ENCODE measurements around the gene ZCCHC4.
A peak's percentile ranks its signal among the peaks of the same experiment; 100 is the strongest.

ZCCHC4 gene

GRCh38 chr4:25312496-25313200 lies at the start of gene ZCCHC4:
Gene ZCCHC4 (plus strand): TSS chr4:25312774. CDS start chr4:25312810, 36 bp downstream.
- peak within 1 kb of the TSS; percentile 79 for H3K27ac ChIP-seq
- TF ChIP-seq, protein P1, sequence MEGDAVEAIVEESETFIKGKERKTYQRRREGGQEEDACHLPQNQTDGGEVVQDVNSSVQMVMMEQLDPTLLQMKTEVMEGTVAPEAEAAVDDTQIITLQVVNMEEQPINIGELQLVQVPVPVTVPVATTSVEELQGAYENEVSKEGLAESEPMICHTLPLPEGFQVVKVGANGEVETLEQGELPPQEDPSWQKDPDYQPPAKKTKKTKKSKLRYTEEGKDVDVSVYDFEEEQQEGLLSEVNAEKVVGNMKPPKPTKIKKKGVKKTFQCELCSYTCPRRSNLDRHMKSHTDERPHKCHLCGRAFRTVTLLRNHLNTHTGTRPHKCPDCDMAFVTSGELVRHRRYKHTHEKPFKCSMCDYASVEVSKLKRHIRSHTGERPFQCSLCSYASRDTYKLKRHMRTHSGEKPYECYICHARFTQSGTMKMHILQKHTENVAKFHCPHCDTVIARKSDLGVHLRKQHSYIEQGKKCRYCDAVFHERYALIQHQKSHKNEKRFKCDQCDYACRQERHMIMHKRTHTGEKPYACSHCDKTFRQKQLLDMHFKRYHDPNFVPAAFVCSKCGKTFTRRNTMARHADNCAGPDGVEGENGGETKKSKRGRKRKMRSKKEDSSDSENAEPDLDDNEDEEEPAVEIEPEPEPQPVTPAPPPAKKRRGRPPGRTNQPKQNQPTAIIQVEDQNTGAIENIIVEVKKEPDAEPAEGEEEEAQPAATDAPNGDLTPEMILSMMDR (conservative IDR thresholded peaks at IDR 0.05; ENCODE audit: low read depth) = peak; percentile 98

DNA sequence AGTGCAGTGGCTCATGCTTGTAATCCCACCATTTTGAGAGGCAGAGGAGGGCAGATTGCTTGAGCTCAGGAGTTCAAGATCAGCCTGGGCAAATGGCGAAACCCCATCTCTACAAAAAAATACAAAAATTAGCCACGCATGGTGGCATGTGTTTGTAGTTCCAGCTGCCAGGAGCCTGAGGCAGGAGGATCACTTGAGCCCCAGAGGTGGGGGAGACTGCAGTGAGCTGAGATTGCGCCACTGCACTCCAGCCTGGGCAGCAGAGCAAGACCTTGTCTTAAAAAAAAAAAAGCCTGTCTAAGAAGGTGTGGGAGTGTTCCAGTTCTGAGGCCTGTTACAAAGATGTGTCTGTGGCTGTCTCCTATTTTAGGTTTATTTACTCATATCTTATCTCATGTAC lies 40.7 kb upstream of the ZCCHC4 start:
- CTCF ChIA-PET = no interaction called here
- POLR2A ChIA-PET (ENCODE audit: low non-redundant PET) = no interaction called here
- no peak for DNase-seq (ENCODE audit: low spot score)
- TF ChIP-seq, protein P1 (conservative IDR thresholded peaks at IDR 0.05; ENCODE audit: low read depth) = no peak
- H3K27ac ChIP-seq = no peak overlapping the region

More at GRCh38 chr4:25312496-25313200, at the start of gene ZCCHC4:
- ChIA-PET CTCF (interaction anchor here (0.6 to 1.6 kb wide), 24 partner anchors 8 to 839 kb away, joined by 3 to 6 read pairs (median 4); partner anchors contain the start of gene PI4K2B), POLR2A (ENCODE audit: low non-redundant PET) (no interaction called here)
- peak; percentile 83 for DNase-seq (ENCODE audit: low spot score)

GRCh38 chr4:25280210-25280609 lies 32.4 kb upstream of the ZCCHC4 start:
- TF ChIP-seq, protein P1 (conservative IDR thresholded peaks at IDR 0.05; ENCODE audit: low read depth) = no peak
- ChIA-PET CTCF (interaction anchor here (0.6 kb wide), 1 partner anchor 135 kb away, joined by 3 read pairs; no protein-coding TSS in a partner anchor), POLR2A (ENCODE audit: low non-redundant PET) (no interaction called here)
- H3K27ac ChIP-seq = no peak overlapping the region
- DNase-seq (ENCODE audit: low spot score) = no peak

DNA sequence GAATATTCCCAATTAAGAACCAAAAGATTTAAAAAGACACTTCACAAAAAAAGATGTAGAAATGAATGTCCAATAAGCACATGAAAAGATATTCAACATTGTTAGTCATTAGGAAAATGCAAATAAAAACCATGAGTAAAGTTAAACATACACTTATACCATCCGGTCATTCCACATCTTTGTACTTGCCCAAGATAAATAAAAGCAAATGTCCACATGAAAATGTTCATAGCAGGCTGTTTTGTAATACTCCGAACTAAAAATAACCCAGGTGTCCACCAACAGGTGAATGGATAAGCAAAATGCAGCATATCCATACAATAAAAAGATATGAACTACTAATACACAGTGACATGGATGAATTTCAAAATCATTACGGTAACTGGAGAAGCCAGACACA lies 28.6 kb upstream of the ZCCHC4 start:
- no peak overlapping the region for H3K27ac ChIP-seq
- POLR2A ChIA-PET (ENCODE audit: low non-redundant PET) = no interaction called here
- CTCF ChIA-PET = interaction anchor here (0.6 to 0.7 kb wide), 3 partner anchors 15 to 282 kb away, joined by 3 to 9 read pairs (median 3); no protein-coding TSS in a partner anchor
- DNase-seq (ENCODE audit: low spot score) = no peak
- TF ChIP-seq, protein P1 (conservative IDR thresholded peaks at IDR 0.05; ENCODE audit: low read depth) = no peak

GRCh38 chr4:25284466-25284865 lies 28.1 kb upstream of the ZCCHC4 start:
- TF ChIP-seq, protein P1 (conservative IDR thresholded peaks at IDR 0.05; ENCODE audit: low read depth) = no peak
- ChIA-PET POLR2A (ENCODE audit: low non-redundant PET) (no interaction called here), CTCF (interaction anchor here (0.7 kb wide), 1 partner anchor 281 kb away, joined by 3 read pairs; no protein-coding TSS in a partner anchor)
- no peak overlapping the region for H3K27ac ChIP-seq
- DNase-seq (ENCODE audit: low spot score) = no peak

DNA sequence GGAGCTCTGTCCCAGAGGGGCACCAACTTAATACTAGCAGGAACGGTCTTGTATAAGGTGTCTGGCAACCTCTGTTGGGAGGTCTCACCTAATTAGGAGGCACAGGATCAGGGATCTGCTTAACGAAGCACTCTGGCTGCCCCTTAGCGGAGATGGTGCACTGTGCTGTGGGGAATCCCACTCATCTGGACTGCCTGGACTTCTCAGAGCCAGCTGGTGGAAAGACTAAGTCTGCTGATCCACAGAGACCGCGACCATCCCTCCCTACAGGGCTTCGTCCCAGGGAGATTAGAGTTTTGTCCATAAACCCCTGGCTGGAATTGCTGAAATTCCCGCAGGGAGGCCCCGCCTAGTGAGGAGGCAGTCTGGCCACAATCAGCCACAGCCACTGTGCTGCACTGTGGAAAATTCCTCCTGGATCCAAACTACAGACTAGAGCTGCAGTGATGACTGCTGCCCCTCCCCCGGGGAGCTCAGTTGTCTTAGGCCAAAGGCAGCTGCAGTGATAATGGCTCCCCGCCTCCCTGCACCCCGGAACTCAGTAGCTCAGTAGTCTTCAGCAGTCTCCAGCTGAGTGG lies 22.0 kb upstream of the ZCCHC4 start:
- TF ChIP-seq, protein P1 (conservative IDR thresholded peaks at IDR 0.05; ENCODE audit: low read depth) = no peak
- no peak overlapping the region for H3K27ac ChIP-seq
- ChIA-PET POLR2A (ENCODE audit: low non-redundant PET) (no interaction called here), CTCF (interaction anchor here (0.6 kb wide), 1 partner anchor 113 kb away, joined by 3 read pairs; no protein-coding TSS in a partner anchor)
- no peak for DNase-seq (ENCODE audit: low spot score)

All from RWPE1 (cell line).